HCT116 (cell line): ENCODE data around the gene RNGTT. TPM values are rescaled to one million over a fixed set of nuclear protein-coding genes. Genes with fewer than 3 reads are reported as not detected.

Source experiments
- ATAC-seq: fragments of 200-7000 bp; cut with Tn5 transposase; 2 replicates; pipeline ENCODE4 v1.9.1; 2020; ENCODE audit warnings: mild to moderate bottlenecking, moderate library complexity
- BruUV-seq: library from RNA; stranded (reverse); fragments of 400-500 nt; replicated peaks from 2 replicates; lab custom pipeline; 2021; lab: Mats Ljungman, UMichigan
- CTCF ChIA-PET: fragments of 300-600 bp; sonication (Branson Sonifier 250); formaldehyde crosslinking; loops from one replicate; lab custom pipeline; 2021; ENCODE audit warnings: antibody characterized with exemption; lab: Charles Lee
- POLR2A ChIA-PET: fragments of 300-600, 350-600 bp; sonication (Branson Sonifier 250); formaldehyde crosslinking; loops from one replicate; lab custom pipeline; 2021; ENCODE audit warnings: antibody characterized with exemption; lab: Charles Lee
- RAD21 ChIA-PET, 2 experiments: fragments of 300-600 bp; sonication (Branson Sonifier 250); formaldehyde crosslinking; loops; one replicate each; lab custom pipeline; 2023; ENCODE audit warnings: low total read pairs in 2 of 2; ENCODE audit not compliant: uncharacterized antibody in 2 of 2, unreplicated experiment in 2 of 2, low non-redundant PET in 1 of 2; lab: Charles Lee
- DNase-seq: peaks from one replicate; pipeline ENCODE4 v3.0.0-alpha.2; 2010; ENCODE audit warnings: low read depth, low spot score
- H2AFZ ChIP-seq: fragments of 200-600 bp; shearing (Covaris generic), sonication (generic); 2 replicates; pipeline ENCODE4 v1.6.1; 2017; ENCODE audit warnings: low read depth, mixed run types, mixed read lengths, antibody characterized with exemption, low read length; ENCODE audit not compliant: poor library complexity, severe bottlenecking
- H3K27ac ChIP-seq: 2 replicates; pipeline ENCODE4 v1.5.1; 2012; ENCODE audit warnings: low read depth, low read length
- H3K27me3 ChIP-seq: fragments of 200-600 bp; sonication (generic); 2 replicates; pipeline ENCODE4 v1.6.1; 2016; ENCODE audit warnings: mixed run types, low read length, mixed read lengths; ENCODE audit not compliant: insufficient read depth
- H3K36me3 ChIP-seq, 2 experiments: fragments of 200-500 bp in 1 of 2; fragments of 200-600 bp in 1 of 2; sonication (Bioruptor generic) in 1 of 2; sonication (generic) in 1 of 2; 2 replicates each; pipeline versions ENCODE4 v1.5.1 to v1.6.1; 2014 to 2016; ENCODE audit warnings: low read length in 2 of 2, inconsistent platforms in 1 of 2, mixed read lengths in 1 of 2, mixed run types in 1 of 2; ENCODE audit not compliant: insufficient read depth in 2 of 2, control insufficient read depth in 1 of 2
- H3K4me1 ChIP-seq, 2 experiments: fragments of 200-600 bp in 1 of 2; sonication (generic) in 1 of 2; 2 replicates each; pipeline versions ENCODE4 v1.5.1 to v1.6.1; 2012 to 2017; ENCODE audit warnings: low read length in 2 of 2, inconsistent platforms in 1 of 2, mild to moderate bottlenecking in 1 of 2, mixed read lengths in 1 of 2, mixed run types in 1 of 2, moderate library complexity in 1 of 2; ENCODE audit not compliant: insufficient read depth in 2 of 2, control insufficient read depth in 1 of 2
- H3K4me2 ChIP-seq: fragments of 200-600 bp; sonication (generic); 2 replicates; pipeline ENCODE4 v1.6.1; 2017; ENCODE audit warnings: mixed run types, low read length, mixed read lengths
- H3K4me3 ChIP-seq, 2 experiments: fragments of 200-600 bp in 1 of 2; sonication (generic) in 1 of 2; replicated peaks in 1 of 2; 2 replicates each; pipeline ENCODE4 v1.5.1; 2011 to 2016; ENCODE audit warnings: low read length in 2 of 2, control low read depth in 1 of 2, low read depth in 1 of 2, mild to moderate bottlenecking in 1 of 2, mixed read lengths in 1 of 2, mixed run types in 1 of 2
- H3K79me2 ChIP-seq: fragments of 200-600 bp; sonication (generic); 2 replicates; pipeline ENCODE4 v1.6.1; 2017; ENCODE audit warnings: mild to moderate bottlenecking, mixed run types, low read length, moderate library complexity, mixed read lengths; ENCODE audit not compliant: insufficient read depth
- H3K9ac ChIP-seq: fragments of 200-600 bp; sonication (generic); 2 replicates; pipeline ENCODE4 v1.6.1; 2016; ENCODE audit warnings: low read length, mixed read lengths
- H3K9me2 ChIP-seq: fragments of 200-600 bp; sonication (generic), shearing (Covaris generic); 2 replicates; pipeline ENCODE4 v1.6.1; 2017; ENCODE audit warnings: mixed run types, mild to moderate bottlenecking, moderate library complexity; ENCODE audit not compliant: insufficient read depth
- H3K9me3 ChIP-seq, 2 experiments: fragments of 200-500 bp in 1 of 2; fragments of 200-600 bp in 1 of 2; sonication (Bioruptor generic) in 1 of 2; sonication (generic) in 1 of 2; 2 replicates each; pipeline ENCODE4 v1.6.1; 2014 to 2017; ENCODE audit warnings: low read length in 2 of 2, mixed read lengths in 2 of 2, inconsistent platforms in 1 of 2, low read depth in 1 of 2, mild to moderate bottlenecking in 1 of 2, mixed run types in 1 of 2, moderate library complexity in 1 of 2; ENCODE audit not compliant: control insufficient read depth in 1 of 2, insufficient read depth in 1 of 2
- H4K20me1 ChIP-seq: fragments of 200-600 bp; sonication (generic), shearing (Covaris generic); 2 replicates; pipeline ENCODE4 v1.6.1; 2017; ENCODE audit warnings: mixed run types, mild to moderate bottlenecking, moderate library complexity; ENCODE audit not compliant: insufficient read depth
- CBX3 ChIP-seq: IDR thresholded peaks from 2 replicates; pipeline ENCODE4 v1.6.1; 2012; ENCODE audit warnings: low read depth
- CEBPB ChIP-seq: IDR thresholded peaks from 2 replicates; pipeline ENCODE4 v1.6.1; 2012; ENCODE audit warnings: low read depth
- EGR1 ChIP-seq: IDR thresholded peaks from 2 replicates; pipeline ENCODE4 v1.6.1; 2012; ENCODE audit warnings: low read depth
- ELF1 ChIP-seq: IDR thresholded peaks from 2 replicates; pipeline ENCODE4 v1.6.1; 2012; ENCODE audit warnings: low read depth, borderline replicate concordance
- EZH2phosphoT487 ChIP-seq: fragments of 200-600 bp; IDR thresholded peaks from 2 replicates; pipeline ENCODE4 v1.6.1; 2018; ENCODE audit warnings: antibody characterized with exemption, borderline replicate concordance
- FOSL1 ChIP-seq: IDR thresholded peaks from 2 replicates; pipeline ENCODE4 v1.6.1; 2012; ENCODE audit warnings: low read depth
- JUND ChIP-seq: IDR thresholded peaks from 2 replicates; pipeline ENCODE4 v1.6.1; 2012
- POLR2A ChIP-seq: IDR thresholded peaks from 2 replicates; pipeline ENCODE4 v1.7.0; 2011; ENCODE audit warnings: borderline replicate concordance; ENCODE audit not compliant: insufficient read depth, insufficient read length; ENCODE audit errors: extremely low read depth
- POLR2AphosphoS5 ChIP-seq: IDR thresholded peaks from 2 replicates; pipeline ENCODE4 v1.6.1; 2011; ENCODE audit warnings: mild to moderate bottlenecking, low read depth, low read length, moderate library complexity
- SIN3A ChIP-seq: IDR thresholded peaks from 2 replicates; pipeline ENCODE4 v1.6.1; 2012; ENCODE audit warnings: low read depth
- SP1 ChIP-seq: IDR thresholded peaks from 2 replicates; pipeline ENCODE4 v1.6.1; 2012; ENCODE audit warnings: low read depth
- TCF7L2 ChIP-seq: IDR thresholded peaks from 2 replicates; pipeline ENCODE4 v1.7.0; 2011; ENCODE audit warnings: borderline replicate concordance, inconsistent platforms; ENCODE audit not compliant: insufficient read depth, insufficient read length; ENCODE audit errors: extremely low read depth
- YY1 ChIP-seq: IDR thresholded peaks from 2 replicates; pipeline ENCODE4 v1.6.1; 2011; ENCODE audit warnings: low read length, low read depth, moderate library complexity, mild to moderate bottlenecking; ENCODE audit not compliant: insufficient replicate concordance; ENCODE audit errors: extremely low read depth
- ZBTB33 ChIP-seq: IDR thresholded peaks from 2 replicates; pipeline ENCODE4 v1.6.1; 2011; ENCODE audit warnings: mild to moderate bottlenecking, low read length, moderate library complexity; ENCODE audit not compliant: insufficient replicate concordance; ENCODE audit errors: extremely low read depth
- ZFX ChIP-seq: fragments of 450-650 bp; IDR thresholded peaks from 2 replicates; pipeline ENCODE4 v1.6.1; 2017
- ZNF274 ChIP-seq: fragments of 200-500 bp; sonication (Bioruptor generic); IDR thresholded peaks from 2 replicates; pipeline ENCODE4 v1.6.1; 2014; ENCODE audit warnings: mild to moderate bottlenecking, low read depth, low read length, inconsistent platforms
- intact Hi-C: fragments of 100-400 bp; cut with micrococcal nuclease; formaldehyde crosslinking; loops from 2 replicates; pipeline ENCODE4 v1.10.0; 2022
- total RNA-seq: library from RNA; stranded (reverse); gene quantifications from one replicate; pipeline ENCODE4 v1.2.1, GENCODE V29; 2021; ENCODE audit not compliant: unreplicated experiment
- TF ChIP-seq, protein P1 (sequence below): IDR thresholded peaks from 2 replicates; pipeline ENCODE4 v1.6.1; 2012

The RNGTT gene
- total RNA-seq, 1 experiment from 2014 or later, result 23.0 TPM

GRCh38 chr6:88763160-88763559, 200.3 kb downstream of the RNGTT start:
- RAD21 ChIA-PET, result no interaction called here
- CTCF ChIA-PET, result no interaction called here
- no peak for ATAC-seq
- Histone ChIP-seq H3K9me3 (no peaks in the 10 kb centered on the region), H2AFZ (no peak overlapping the region), H3K4me2 (no peak overlapping the region), H3K27ac (no peak overlapping the region), H3K9me2 (no peaks in the 10 kb centered on the region)
- DNase-seq, result no peak
- POLR2A ChIA-PET, result no interaction called here
- no peak for TF ChIP-seq SIN3A
- TF ChIP-seq, protein P1, sequence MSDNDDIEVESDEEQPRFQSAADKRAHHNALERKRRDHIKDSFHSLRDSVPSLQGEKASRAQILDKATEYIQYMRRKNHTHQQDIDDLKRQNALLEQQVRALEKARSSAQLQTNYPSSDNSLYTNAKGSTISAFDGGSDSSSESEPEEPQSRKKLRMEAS, result no peak
- no peak for TF ChIP-seq YY1
- TF ChIP-seq JUND, result no peak
- TF ChIP-seq CBX3, result no peak
- no peak for TF ChIP-seq ZNF274
- no peak for TF ChIP-seq CEBPB
- TF ChIP-seq EZH2phosphoT487, result no peak
- no peak for TF ChIP-seq ZFX
- TF ChIP-seq TCF7L2, result no peak
- TF ChIP-seq ZBTB33, result no peak
- no peak for TF ChIP-seq ELF1
- TF ChIP-seq SP1, result no peak
- TF ChIP-seq POLR2A, result no peak
- TF ChIP-seq FOSL1, result no peak
- no peak for TF ChIP-seq EGR1
- no peak for TF ChIP-seq POLR2AphosphoS5
- TF ChIP-seq, all 23 proteins: peak for 0
- no peak overlapping the region for H3K9ac ChIP-seq
- BruUV-seq, result no TSS peak
- intact Hi-C loops, result no loop called here
- no peaks in the 10 kb centered on the region for H4K20me1 ChIP-seq
- no peaks in the 10 kb centered on the region for H3K27me3 ChIP-seq
- no peaks in the 10 kb centered on the region for H3K4me1 ChIP-seq
- H3K36me3 ChIP-seq, result no peaks in the 10 kb centered on the region
- H3K79me2 ChIP-seq, result no peaks in the 10 kb centered on the region
- H3K4me3 ChIP-seq, result no peak overlapping the region
